ENCODE data around the gene FBXO39.

Gene FBXO39

DNA sequence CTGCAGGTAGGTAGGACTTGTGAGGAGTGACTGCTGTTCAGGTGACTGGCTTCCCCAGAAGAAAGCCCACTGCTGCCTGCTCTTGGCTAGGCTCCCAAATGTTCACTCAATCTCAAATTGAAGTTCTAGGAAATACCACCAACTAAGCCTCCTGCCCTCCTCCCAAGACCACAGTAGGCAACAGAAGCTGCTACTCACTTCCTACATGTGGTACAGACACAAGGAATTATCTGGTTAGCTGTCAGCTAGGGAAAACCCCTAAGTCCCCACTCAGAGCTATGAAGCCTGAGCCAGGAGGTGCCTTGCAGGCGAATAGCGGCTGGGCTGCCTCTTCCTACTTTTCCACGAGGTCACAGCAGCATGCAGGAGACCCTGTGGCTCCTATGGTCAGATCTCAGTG is 4.9 kb downstream of the FBXO39 start:
- no peak for TF ChIP-seq ESRRG (CRISPR knock-in tag; IDR thresholded peaks at IDR 0.05)
- no peak for TF ChIP-seq PPARA (CRISPR knock-in tag; IDR thresholded peaks at IDR 0.05; ENCODE audit: borderline replicate concordance)
- TF ChIP-seq TCF4 (CRISPR knock-in tag; IDR thresholded peaks at IDR 0.05; ENCODE audit: borderline replicate concordance) = no peak
- no peak for TF ChIP-seq BACH2 (CRISPR knock-in tag; IDR thresholded peaks at IDR 0.05; ENCODE audit: borderline replicate concordance)
- TF ChIP-seq ZNF8 (CRISPR knock-in tag; IDR thresholded peaks at IDR 0.05) = no peak
- no peak for TF ChIP-seq ZNF565 (CRISPR knock-in tag; conservative IDR thresholded peaks at IDR 0.05; ENCODE audit: low read depth)
- no peak for TF ChIP-seq ZC3H10 (CRISPR knock-in tag; IDR thresholded peaks at IDR 0.05)
- TF ChIP-seq, protein P1, sequence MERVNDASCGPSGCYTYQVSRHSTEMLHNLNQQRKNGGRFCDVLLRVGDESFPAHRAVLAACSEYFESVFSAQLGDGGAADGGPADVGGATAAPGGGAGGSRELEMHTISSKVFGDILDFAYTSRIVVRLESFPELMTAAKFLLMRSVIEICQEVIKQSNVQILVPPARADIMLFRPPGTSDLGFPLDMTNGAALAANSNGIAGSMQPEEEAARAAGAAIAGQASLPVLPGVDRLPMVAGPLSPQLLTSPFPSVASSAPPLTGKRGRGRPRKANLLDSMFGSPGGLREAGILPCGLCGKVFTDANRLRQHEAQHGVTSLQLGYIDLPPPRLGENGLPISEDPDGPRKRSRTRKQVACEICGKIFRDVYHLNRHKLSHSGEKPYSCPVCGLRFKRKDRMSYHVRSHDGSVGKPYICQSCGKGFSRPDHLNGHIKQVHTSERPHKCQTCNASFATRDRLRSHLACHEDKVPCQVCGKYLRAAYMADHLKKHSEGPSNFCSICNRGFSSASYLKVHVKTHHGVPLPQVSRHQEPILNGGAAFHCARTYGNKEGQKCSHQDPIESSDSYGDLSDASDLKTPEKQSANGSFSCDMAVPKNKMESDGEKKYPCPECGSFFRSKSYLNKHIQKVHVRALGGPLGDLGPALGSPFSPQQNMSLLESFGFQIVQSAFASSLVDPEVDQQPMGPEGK (CRISPR knock-in tag; IDR thresholded peaks at IDR 0.05; ENCODE audit: borderline replicate concordance) = no peak
- TF ChIP-seq, protein P2, sequence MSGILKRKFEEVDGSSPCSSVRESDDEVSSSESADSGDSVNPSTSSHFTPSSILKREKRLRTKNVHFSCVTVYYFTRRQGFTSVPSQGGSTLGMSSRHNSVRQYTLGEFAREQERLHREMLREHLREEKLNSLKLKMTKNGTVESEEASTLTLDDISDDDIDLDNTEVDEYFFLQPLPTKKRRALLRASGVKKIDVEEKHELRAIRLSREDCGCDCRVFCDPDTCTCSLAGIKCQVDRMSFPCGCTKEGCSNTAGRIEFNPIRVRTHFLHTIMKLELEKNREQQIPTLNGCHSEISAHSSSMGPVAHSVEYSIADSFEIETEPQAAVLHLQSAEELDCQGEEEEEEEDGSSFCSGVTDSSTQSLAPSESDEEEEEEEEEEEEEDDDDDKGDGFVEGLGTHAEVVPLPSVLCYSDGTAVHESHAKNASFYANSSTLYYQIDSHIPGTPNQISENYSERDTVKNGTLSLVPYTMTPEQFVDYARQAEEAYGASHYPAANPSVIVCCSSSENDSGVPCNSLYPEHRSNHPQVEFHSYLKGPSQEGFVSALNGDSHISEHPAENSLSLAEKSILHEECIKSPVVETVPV (CRISPR knock-in tag; IDR thresholded peaks at IDR 0.05) = no peak
- TF ChIP-seq CSDC2 (CRISPR knock-in tag; IDR thresholded peaks at IDR 0.05) = no peak
- no peak for TF ChIP-seq ZNF70 (CRISPR knock-in tag; IDR thresholded peaks at IDR 0.05)
- no peak for TF ChIP-seq OSR1 (CRISPR knock-in tag; IDR thresholded peaks at IDR 0.05)
- no peak for TF ChIP-seq GLIS3 (CRISPR knock-in tag; IDR thresholded peaks at IDR 0.05)
- TF ChIP-seq, protein P3, sequence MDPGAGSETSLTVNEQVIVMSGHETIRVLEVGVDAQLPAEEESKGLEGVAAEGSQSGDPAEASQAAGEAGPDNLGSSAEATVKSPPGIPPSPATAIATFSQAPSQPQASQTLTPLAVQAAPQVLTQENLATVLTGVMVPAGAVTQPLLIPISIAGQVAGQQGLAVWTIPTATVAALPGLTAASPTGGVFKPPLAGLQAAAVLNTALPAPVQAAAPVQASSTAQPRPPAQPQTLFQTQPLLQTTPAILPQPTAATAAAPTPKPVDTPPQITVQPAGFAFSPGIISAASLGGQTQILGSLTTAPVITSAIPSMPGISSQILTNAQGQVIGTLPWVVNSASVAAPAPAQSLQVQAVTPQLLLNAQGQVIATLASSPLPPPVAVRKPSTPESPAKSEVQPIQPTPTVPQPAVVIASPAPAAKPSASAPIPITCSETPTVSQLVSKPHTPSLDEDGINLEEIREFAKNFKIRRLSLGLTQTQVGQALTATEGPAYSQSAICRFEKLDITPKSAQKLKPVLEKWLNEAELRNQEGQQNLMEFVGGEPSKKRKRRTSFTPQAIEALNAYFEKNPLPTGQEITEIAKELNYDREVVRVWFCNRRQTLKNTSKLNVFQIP (CRISPR knock-in tag; IDR thresholded peaks at IDR 0.05; ENCODE audit: borderline replicate concordance, low read depth) = no peak
- ATAC-seq = no peak

DNA sequence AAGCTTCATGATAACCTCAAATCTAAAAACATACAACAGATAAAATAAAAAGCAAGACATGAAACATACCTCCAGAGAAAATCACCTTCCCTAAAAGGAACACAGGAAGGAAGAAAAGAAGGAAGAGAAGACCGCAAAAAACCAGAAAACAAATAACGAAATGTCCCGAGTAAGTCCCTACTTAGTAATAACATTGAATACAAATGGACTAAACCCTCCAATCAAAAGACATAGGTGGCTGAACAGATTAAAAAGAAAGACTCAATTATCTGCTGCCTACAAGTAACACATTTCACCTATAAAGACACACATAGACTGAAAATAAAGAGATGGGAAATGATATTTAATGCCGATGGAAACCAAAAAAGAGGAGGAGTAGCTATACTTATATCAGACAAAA is 6.2 kb downstream of the FBXO39 start:
- TF ChIP-seq ZC3H10 (CRISPR knock-in tag; IDR thresholded peaks at IDR 0.05) (no peak), OSR1 (CRISPR knock-in tag; IDR thresholded peaks at IDR 0.05) (no peak), TCF4 (CRISPR knock-in tag; IDR thresholded peaks at IDR 0.05; ENCODE audit: borderline replicate concordance) (no peak), ARNTL (CRISPR knock-in tag; IDR thresholded peaks at IDR 0.05; ENCODE audit: borderline replicate concordance, low read depth) (no peak), BACH2 (CRISPR knock-in tag; IDR thresholded peaks at IDR 0.05; ENCODE audit: borderline replicate concordance) (no peak), PPARA (CRISPR knock-in tag; IDR thresholded peaks at IDR 0.05; ENCODE audit: borderline replicate concordance) (no peak), ZNF565 (CRISPR knock-in tag; conservative IDR thresholded peaks at IDR 0.05; ENCODE audit: low read depth) (no peak), GLIS3 (CRISPR knock-in tag; IDR thresholded peaks at IDR 0.05) (no peak), ISL1 (CRISPR knock-in tag; IDR thresholded peaks at IDR 0.05) (no peak), ZNF8 (CRISPR knock-in tag; IDR thresholded peaks at IDR 0.05) (no peak), TOX (CRISPR knock-in tag; IDR thresholded peaks at IDR 0.05; ENCODE audit: borderline replicate concordance) (no peak), ZFP3 (CRISPR knock-in tag; IDR thresholded peaks at IDR 0.05) (no peak), SNAI2 (CRISPR knock-in tag; IDR thresholded peaks at IDR 0.05) (no peak)
- TF ChIP-seq, protein P4, sequence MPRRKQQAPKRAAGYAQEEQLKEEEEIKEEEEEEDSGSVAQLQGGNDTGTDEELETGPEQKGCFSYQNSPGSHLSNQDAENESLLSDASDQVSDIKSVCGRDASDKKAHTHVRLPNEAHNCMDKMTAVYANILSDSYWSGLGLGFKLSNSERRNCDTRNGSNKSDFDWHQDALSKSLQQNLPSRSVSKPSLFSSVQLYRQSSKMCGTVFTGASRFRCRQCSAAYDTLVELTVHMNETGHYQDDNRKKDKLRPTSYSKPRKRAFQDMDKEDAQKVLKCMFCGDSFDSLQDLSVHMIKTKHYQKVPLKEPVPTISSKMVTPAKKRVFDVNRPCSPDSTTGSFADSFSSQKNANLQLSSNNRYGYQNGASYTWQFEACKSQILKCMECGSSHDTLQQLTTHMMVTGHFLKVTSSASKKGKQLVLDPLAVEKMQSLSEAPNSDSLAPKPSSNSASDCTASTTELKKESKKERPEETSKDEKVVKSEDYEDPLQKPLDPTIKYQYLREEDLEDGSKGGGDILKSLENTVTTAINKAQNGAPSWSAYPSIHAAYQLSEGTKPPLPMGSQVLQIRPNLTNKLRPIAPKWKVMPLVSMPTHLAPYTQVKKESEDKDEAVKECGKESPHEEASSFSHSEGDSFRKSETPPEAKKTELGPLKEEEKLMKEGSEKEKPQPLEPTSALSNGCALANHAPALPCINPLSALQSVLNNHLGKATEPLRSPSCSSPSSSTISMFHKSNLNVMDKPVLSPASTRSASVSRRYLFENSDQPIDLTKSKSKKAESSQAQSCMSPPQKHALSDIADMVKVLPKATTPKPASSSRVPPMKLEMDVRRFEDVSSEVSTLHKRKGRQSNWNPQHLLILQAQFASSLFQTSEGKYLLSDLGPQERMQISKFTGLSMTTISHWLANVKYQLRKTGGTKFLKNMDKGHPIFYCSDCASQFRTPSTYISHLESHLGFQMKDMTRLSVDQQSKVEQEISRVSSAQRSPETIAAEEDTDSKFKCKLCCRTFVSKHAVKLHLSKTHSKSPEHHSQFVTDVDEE (CRISPR knock-in tag; IDR thresholded peaks at IDR 0.05) = no peak
- TF ChIP-seq, protein P5, sequence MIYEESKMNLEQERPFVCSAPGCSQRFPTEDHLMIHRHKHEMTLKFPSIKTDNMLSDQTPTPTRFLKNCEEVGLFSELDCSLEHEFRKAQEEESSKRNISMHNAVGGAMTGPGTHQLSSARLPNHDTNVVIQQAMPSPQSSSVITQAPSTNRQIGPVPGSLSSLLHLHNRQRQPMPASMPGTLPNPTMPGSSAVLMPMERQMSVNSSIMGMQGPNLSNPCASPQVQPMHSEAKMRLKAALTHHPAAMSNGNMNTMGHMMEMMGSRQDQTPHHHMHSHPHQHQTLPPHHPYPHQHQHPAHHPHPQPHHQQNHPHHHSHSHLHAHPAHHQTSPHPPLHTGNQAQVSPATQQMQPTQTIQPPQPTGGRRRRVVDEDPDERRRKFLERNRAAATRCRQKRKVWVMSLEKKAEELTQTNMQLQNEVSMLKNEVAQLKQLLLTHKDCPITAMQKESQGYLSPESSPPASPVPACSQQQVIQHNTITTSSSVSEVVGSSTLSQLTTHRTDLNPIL (CRISPR knock-in tag; IDR thresholded peaks at IDR 0.05; ENCODE audit: low read depth) = no peak
- TF ChIP-seq, protein P2 (CRISPR knock-in tag; IDR thresholded peaks at IDR 0.05) = no peak
- TF ChIP-seq, protein P3 (CRISPR knock-in tag; IDR thresholded peaks at IDR 0.05; ENCODE audit: borderline replicate concordance, low read depth) = no peak
- TF ChIP-seq, protein P1 (CRISPR knock-in tag; IDR thresholded peaks at IDR 0.05; ENCODE audit: borderline replicate concordance) = no peak
- ATAC-seq = no peak

Measured in SK-N-SH treated with all-trans-retinoic acid at 6 μM for 48 hours (cell line).